DND-41 (cell line): ENCODE data around the gene BBS1.
"Not testable (repeated sequence)": the region's sequence is repeated elsewhere in the genome, so short reads cannot be mapped to it uniquely, and the experiment has no call there.

ENCODE experiments used
- EZH2 ChIP-seq: IDR thresholded peaks from 3 replicates; pipeline ENCODE4 v1.6.1; 2012; ENCODE audit warnings: borderline replicate concordance, low read depth, mild to moderate bottlenecking, moderate library complexity, low read length, inconsistent platforms; ENCODE audit not compliant: severe bottlenecking
- TF ChIP-seq, protein P1 (sequence below): IDR thresholded peaks from 2 replicates; pipeline ENCODE4 v1.5.1; 2012; ENCODE audit warnings: borderline replicate concordance, low read length, moderate library complexity, mild to moderate bottlenecking; ENCODE audit not compliant: poor library complexity, severe bottlenecking; ENCODE audit errors: extremely low read depth

DNA sequence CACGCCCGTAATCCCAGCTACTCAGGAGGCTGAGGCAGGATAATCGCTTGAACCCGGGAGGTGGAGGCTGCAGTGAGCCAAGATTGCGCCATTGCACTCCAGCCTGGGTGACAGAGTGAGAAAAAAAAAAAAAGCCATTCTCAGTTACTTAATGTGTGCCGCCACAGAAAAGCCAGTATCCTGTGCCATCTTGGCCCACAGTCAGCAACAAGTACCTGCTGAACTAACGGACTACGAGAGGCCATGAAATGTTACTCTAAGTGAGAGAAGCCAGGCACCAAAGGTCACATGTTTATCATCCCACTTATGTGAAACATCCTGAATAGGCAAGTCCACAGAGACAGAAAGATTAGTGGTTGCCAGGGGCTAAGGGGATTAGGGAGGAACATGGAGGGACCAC is 30.2 kb downstream of the BBS1 start:
- TF ChIP-seq, protein P1, sequence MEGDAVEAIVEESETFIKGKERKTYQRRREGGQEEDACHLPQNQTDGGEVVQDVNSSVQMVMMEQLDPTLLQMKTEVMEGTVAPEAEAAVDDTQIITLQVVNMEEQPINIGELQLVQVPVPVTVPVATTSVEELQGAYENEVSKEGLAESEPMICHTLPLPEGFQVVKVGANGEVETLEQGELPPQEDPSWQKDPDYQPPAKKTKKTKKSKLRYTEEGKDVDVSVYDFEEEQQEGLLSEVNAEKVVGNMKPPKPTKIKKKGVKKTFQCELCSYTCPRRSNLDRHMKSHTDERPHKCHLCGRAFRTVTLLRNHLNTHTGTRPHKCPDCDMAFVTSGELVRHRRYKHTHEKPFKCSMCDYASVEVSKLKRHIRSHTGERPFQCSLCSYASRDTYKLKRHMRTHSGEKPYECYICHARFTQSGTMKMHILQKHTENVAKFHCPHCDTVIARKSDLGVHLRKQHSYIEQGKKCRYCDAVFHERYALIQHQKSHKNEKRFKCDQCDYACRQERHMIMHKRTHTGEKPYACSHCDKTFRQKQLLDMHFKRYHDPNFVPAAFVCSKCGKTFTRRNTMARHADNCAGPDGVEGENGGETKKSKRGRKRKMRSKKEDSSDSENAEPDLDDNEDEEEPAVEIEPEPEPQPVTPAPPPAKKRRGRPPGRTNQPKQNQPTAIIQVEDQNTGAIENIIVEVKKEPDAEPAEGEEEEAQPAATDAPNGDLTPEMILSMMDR, result not testable (repeated sequence)
- TF ChIP-seq EZH2, result not testable (repeated sequence)
